GM12874 (cell line): ENCODE results near the gene KRT34.

Experiments used
- CTCF ChIP-seq: IDR thresholded peaks from 2 replicates; pipeline ENCODE4 v1.5.1; 2011; ENCODE audit warnings: low read depth, mild to moderate bottlenecking, control low read depth, low read length, moderate library complexity; ENCODE audit not compliant: insufficient read depth

Gene KRT34

GRCh38 chr17:41392278-41392677 lies 10.2 kb upstream of the KRT34 start:
- TF ChIP-seq CTCF, result no peak

GRCh38 chr17:41391535-41391934 lies 9.4 kb upstream of the KRT34 start:
- no peak for TF ChIP-seq CTCF

GRCh38 chr17:41390411-41390938 lies 8.4 kb upstream of the KRT34 start:
- no peak for TF ChIP-seq CTCF

GRCh38 chr17:41387670-41388069 lies 5.6 kb upstream of the KRT34 start:
- TF ChIP-seq CTCF, result no peak

- no peak for TF ChIP-seq CTCF
These were observed 4.1 kb upstream of the KRT34 start for GRCh38 chr17:41386227-41386626.

- no peak for TF ChIP-seq CTCF
These were observed 1.6 kb upstream of the KRT34 start for GRCh38 chr17:41383690-41384089.

- TF ChIP-seq CTCF, result no peak
These were observed 288 bp upstream of the KRT34 start for GRCh38 chr17:41382394-41382793.
